Ovary (tissue), 3 donors: ENCODE measurements around the gene KBTBD8.

ENCODE experiments used
- POLR2A ChIP-seq: fragments of 450-650 bp; IDR thresholded peaks from one replicate; pipeline ENCODE4 v1.6.1; 2017; ENCODE audit warnings: antibody characterized with exemption, mild to moderate bottlenecking, moderate library complexity
- TF ChIP-seq, protein P1 (sequence below), 3 donors: fragments of 450-650 bp in 2 of 3; fragments of 200-600 bp in 1 of 3; IDR thresholded peaks; one replicate each; pipeline versions ENCODE4 v1.5.1 to v1.8.0; 2016 to 2022; ENCODE audit warnings: antibody characterized with exemption in 3 of 3, mild to moderate bottlenecking in 1 of 3
- donor health status: DM: no; HTN: no; CAD: no.

DNA sequence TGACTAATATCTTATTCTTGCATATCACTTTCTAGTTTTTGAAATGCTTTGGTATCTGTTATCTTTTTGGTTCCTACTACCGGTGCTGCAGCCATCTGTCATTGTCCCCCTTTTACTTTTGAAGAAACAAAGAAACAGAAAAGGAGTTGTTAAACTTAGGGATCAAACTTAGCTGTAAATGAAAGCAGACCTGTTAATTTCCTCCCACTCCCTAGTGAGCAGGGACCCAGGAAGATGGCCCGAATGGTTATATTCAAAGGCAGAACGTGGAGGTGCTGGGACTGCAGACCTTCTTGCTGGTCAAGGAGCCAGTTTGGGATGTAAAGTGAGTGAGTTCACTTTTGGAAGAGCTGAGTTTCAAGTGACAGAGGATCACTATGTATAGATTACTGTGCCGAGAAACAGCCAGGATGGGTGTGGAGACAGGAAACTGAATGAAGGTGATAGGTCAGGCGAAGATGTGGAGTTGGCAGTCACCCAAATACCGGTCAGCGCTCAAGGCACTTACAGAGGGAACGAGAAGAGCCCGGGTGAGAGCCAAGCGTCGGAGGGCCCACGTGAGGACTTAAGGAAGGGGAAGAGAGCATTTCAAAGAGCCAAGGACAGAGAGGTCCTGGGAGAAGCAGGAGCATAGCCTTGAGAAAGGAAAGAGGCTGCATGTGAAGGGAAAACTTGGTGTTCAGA is 20.1 kb downstream of the KBTBD8 start:
- TF ChIP-seq, protein P1, sequence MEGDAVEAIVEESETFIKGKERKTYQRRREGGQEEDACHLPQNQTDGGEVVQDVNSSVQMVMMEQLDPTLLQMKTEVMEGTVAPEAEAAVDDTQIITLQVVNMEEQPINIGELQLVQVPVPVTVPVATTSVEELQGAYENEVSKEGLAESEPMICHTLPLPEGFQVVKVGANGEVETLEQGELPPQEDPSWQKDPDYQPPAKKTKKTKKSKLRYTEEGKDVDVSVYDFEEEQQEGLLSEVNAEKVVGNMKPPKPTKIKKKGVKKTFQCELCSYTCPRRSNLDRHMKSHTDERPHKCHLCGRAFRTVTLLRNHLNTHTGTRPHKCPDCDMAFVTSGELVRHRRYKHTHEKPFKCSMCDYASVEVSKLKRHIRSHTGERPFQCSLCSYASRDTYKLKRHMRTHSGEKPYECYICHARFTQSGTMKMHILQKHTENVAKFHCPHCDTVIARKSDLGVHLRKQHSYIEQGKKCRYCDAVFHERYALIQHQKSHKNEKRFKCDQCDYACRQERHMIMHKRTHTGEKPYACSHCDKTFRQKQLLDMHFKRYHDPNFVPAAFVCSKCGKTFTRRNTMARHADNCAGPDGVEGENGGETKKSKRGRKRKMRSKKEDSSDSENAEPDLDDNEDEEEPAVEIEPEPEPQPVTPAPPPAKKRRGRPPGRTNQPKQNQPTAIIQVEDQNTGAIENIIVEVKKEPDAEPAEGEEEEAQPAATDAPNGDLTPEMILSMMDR (IDR thresholded peaks at IDR 0.05), result no peak
- no peak for TF ChIP-seq POLR2A
